Panc1 (cell line): ENCODE results near the gene RPL35A. TPM values are rescaled to one million over a fixed set of nuclear protein-coding genes. Genes with fewer than 3 reads are reported as not detected.

ENCODE experiments used
- ATAC-seq: fragments of 200-7000 bp; cut with Tn5 transposase; 2 replicates; pipeline ENCODE4 v1.9.1; 2020; ENCODE audit warnings: mild to moderate bottlenecking, moderate library complexity
- BruUV-seq: library from RNA; stranded (reverse); fragments of 400-500 nt; replicated peaks from 2 replicates; lab custom pipeline; 2021; lab: Mats Ljungman, UMichigan
- CTCF ChIA-PET: fragments of 300-600 bp; sonication (Branson Sonifier 250); formaldehyde crosslinking; loops from one replicate; lab custom pipeline; 2022; ENCODE audit warnings: antibody characterized with exemption; lab: Charles Lee
- POLR2A ChIA-PET: fragments of 300-600 bp; sonication (Branson Sonifier 250); formaldehyde crosslinking; loops from one replicate; lab custom pipeline; 2022; ENCODE audit warnings: antibody characterized with exemption; lab: Charles Lee
- DNase-seq: peaks from one replicate; pipeline ENCODE4 v3.0.0-alpha.2; 2010; ENCODE audit warnings: low read depth, low spot score
- H3K27ac ChIP-seq: 2 replicates; pipeline ENCODE4 v1.5.1; 2011; ENCODE audit warnings: mild to moderate bottlenecking, low read length, inconsistent platforms
- H3K27me3 ChIP-seq: fragments of 200-500 bp; sonication (Bioruptor generic); 2 replicates; pipeline ENCODE4 v1.6.0; 2014; ENCODE audit warnings: low read length, inconsistent platforms; ENCODE audit not compliant: control insufficient read depth, insufficient read depth
- H3K36me3 ChIP-seq: fragments of 200-500 bp; sonication (Bioruptor generic); 2 replicates; pipeline ENCODE4 v1.5.1; 2014; ENCODE audit warnings: inconsistent platforms, mild to moderate bottlenecking, low read length, moderate library complexity; ENCODE audit not compliant: control insufficient read depth, insufficient read depth
- H3K4me1 ChIP-seq: 2 replicates; pipeline ENCODE4 v1.5.1; 2011; ENCODE audit warnings: inconsistent platforms, mild to moderate bottlenecking, low read length, moderate library complexity; ENCODE audit not compliant: control insufficient read depth, insufficient read depth
- H3K4me3 ChIP-seq, 2 experiments: 2 replicates each; pipeline ENCODE4 v1.5.1; 2011 to 2012; ENCODE audit warnings: low read depth in 2 of 2, low read length in 2 of 2, mild to moderate bottlenecking in 2 of 2, inconsistent platforms in 1 of 2, moderate library complexity in 1 of 2
- H3K9me3 ChIP-seq: fragments of 200-500 bp; sonication (Bioruptor generic); 2 replicates; pipeline ENCODE4 v1.5.1; 2014; ENCODE audit warnings: low read depth, mild to moderate bottlenecking, inconsistent platforms, low read length, moderate library complexity; ENCODE audit not compliant: control insufficient read depth, insufficient read depth
- CTCF ChIP-seq: fragments of 450-650 bp; IDR thresholded peaks from 2 replicates; pipeline ENCODE4 v1.5.1; 2017; ENCODE audit warnings: mild to moderate bottlenecking
- POLR2AphosphoS5 ChIP-seq: IDR thresholded peaks from 2 replicates; pipeline ENCODE4 v1.6.1; 2012; ENCODE audit warnings: mild to moderate bottlenecking, low read depth, low read length, moderate library complexity
- REST ChIP-seq, 2 experiments: IDR thresholded peaks; 2 replicates each; pipeline ENCODE4 v1.6.1; 2011 to 2012; ENCODE audit warnings: low read depth in 2 of 2, control low read depth in 1 of 2, low read length in 1 of 2, mild to moderate bottlenecking in 1 of 2, moderate library complexity in 1 of 2; ENCODE audit not compliant: insufficient read depth in 1 of 2
- SIN3A ChIP-seq: IDR thresholded peaks from 2 replicates; pipeline ENCODE4 v1.6.1; 2012; ENCODE audit warnings: low read depth, mild to moderate bottlenecking, low read length, moderate library complexity, borderline replicate concordance; ENCODE audit not compliant: insufficient read depth
- TCF7L2 ChIP-seq: IDR thresholded peaks from 2 replicates; pipeline ENCODE4 v1.6.1; 2011; ENCODE audit warnings: mild to moderate bottlenecking, low read depth, low read length, inconsistent platforms
- in situ Hi-C: cut with HindIII; loops from 2 replicates; pipeline ENCODE4 v1.10.0; 2016; ENCODE audit warnings: low sequenced_read_pairs, low pct_unique_long_range_greater_than_20kb
- intact Hi-C: fragments of 100-400 bp; cut with micrococcal nuclease; formaldehyde crosslinking; loops from one replicate; pipeline ENCODE4 v1.10.0; 2022; ENCODE audit not compliant: unreplicated experiment
- total RNA-seq: library from RNA; stranded (reverse); gene quantifications from one replicate; pipeline ENCODE4 v1.2.1, GENCODE V29; 2021; ENCODE audit not compliant: unreplicated experiment

The RPL35A gene
- total RNA-seq, 1 experiment from 2014 or later: 1,025 TPM

- POLR2A ChIA-PET: interaction anchor here (0.9 kb wide), 1 partner anchor 10 kb away, joined by 3 read pairs; no protein-coding TSS in a partner anchor
- DNase-seq: peak; percentile 83
- no TSS peak for BruUV-seq
- peak within 1 kb of the TSS; percentile 69 to 94 for H3K4me3 ChIP-seq
- intact Hi-C loops (loop anchor here (5.0 kb wide), 1 partner anchor 127 kb away; no protein-coding TSS in a partner anchor), in situ Hi-C loops (no loop called here)
- no peaks in the 10 kb centered on the region for H3K9me3 ChIP-seq
- TF ChIP-seq POLR2AphosphoS5 (peak; percentile 75), SIN3A (peak; percentile 91; the same call in 1 of the 2 replicates), REST (IDR thresholded peaks at IDR 0.05; ENCODE audit: insufficient read depth in 1 of 2, low read depth in 2 of 2, low read length in 1 of 2) (no peak), CTCF (no peak), TCF7L2 (peak; percentile 99)
- CTCF ChIA-PET: no interaction called here
- peaks cover 37% of the 10 kb centered on the region for H3K4me1 ChIP-seq
- H3K36me3 ChIP-seq: no peaks in the 10 kb centered on the region
- peak; percentile 91 for ATAC-seq
- H3K27ac ChIP-seq: peak within 1 kb of the TSS; percentile 99
- no peaks in the 10 kb centered on the region for H3K27me3 ChIP-seq
Measured at GRCh38 chr3:197959891-197960693, 10.1 kb downstream of the RPL35A start, which contains the start of gene LMLN. TSS of gene LMLN (plus strand) at chr3:197960217. CDS start at chr3:197960246, 29 bp downstream.

- TF ChIP-seq SIN3A: no peak
- TF ChIP-seq POLR2AphosphoS5: no peak
- no peak for TF ChIP-seq CTCF
- no peak for TF ChIP-seq REST (IDR thresholded peaks at IDR 0.05; ENCODE audit: insufficient read depth in 1 of 2, low read depth in 2 of 2, low read length in 1 of 2)
- no peak for TF ChIP-seq TCF7L2
- Histone ChIP-seq H3K9me3 (no peaks in the 10 kb centered on the region), H3K27me3 (no peaks in the 10 kb centered on the region), H3K4me1 (peaks cover 37% of the 10 kb centered on the region), H3K4me3 (peak overlapping the region; percentile 69 to 94), H3K27ac (peak overlapping the region; percentile 99), H3K36me3 (no peaks in the 10 kb centered on the region)
- ChIA-PET POLR2A (interaction anchor here (0.8 kb wide), 1 partner anchor 123 kb away, joined by 4 read pairs; no protein-coding TSS in a partner anchor), CTCF (no interaction called here)
- no peak for ATAC-seq
- no TSS peak for BruUV-seq
- intact Hi-C loops: loop anchor here (5.0 kb wide), 1 partner anchor 126 kb away; no protein-coding TSS in a partner anchor
- in situ Hi-C loops: no loop called here
- DNase-seq: no peak
Measured at GRCh38 chr3:197960694-197961581, 10.9 kb downstream of the RPL35A start.
